GDM1 (cell line): ENCODE measurements around the gene APLF.
"Not testable (repeated sequence)": the region's sequence is repeated elsewhere in the genome, so short reads cannot be mapped to it uniquely, and the experiment has no call there.

Source experiments
- DNase-seq: peaks from one replicate; lab custom pipeline; 2025; lab: John Stamatoyannopoulos, UW

Gene APLF

GRCh38 chr2:68588589-68588988 lies 121.2 kb downstream of the APLF start:
- DNase-seq = no peak

DNA sequence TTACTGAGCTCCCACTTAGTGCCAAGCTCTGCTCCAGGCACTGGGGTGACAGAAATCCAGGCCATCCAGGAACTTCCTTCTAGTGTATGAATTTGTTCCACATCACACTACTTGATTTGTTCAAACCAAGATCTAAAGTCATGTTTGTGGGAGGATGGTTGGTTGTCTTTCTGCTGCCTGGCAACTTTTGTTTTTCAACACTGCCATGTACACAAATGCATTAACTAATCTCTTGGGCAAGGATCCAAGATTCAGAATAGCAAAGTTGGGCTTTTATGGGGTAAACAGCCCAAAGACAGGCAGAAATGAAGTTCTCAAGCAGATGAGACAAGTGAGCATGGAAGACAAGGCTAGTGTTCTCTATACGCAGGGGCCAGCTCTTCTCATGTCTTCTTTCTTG lies 122.6 kb downstream of the APLF start:
- no peak for DNase-seq

DNA sequence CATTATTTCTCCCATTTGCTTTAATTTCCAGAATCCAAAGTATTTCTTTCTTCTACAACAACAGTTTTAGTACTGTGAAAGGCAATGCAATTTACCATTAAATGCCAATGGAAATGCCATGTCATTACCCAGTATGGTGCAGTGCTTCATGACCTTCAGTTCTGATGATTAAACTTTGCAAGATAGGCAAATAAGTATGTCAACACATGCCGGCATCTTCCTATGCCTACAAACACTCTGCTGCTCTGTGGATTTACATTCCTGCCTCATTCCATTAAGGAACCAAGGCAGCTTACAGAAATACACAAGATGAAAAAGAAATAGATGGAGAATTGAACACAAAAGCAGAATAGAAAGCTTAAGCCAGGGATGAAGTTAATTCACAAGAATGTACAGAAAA lies 123.3 kb downstream of the APLF start:
- no peak for DNase-seq

DNA sequence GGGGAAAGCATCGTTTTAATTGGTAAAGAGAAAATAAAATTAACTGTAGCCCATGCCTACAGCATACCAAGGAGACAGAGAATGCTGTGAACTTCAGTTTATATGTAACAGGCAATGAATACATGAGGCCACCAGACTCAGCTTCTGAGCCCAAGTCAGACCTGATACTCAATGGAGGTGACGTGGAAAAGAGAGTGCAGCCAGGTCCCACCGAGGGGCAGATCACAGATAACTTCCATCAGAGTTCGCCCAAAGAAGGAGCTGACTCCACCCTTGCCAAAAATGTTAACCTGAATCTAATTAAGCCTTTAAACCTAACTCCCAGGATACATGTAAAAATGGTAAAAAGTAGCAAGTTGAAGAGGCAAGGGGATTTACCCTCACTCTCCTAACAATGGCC lies 123.8 kb downstream of the APLF start:
- DNase-seq = no peak

- DNase-seq = no peak
These were observed 126.7 kb downstream of the APLF start for GRCh38 chr2:68594041-68594440.

DNA sequence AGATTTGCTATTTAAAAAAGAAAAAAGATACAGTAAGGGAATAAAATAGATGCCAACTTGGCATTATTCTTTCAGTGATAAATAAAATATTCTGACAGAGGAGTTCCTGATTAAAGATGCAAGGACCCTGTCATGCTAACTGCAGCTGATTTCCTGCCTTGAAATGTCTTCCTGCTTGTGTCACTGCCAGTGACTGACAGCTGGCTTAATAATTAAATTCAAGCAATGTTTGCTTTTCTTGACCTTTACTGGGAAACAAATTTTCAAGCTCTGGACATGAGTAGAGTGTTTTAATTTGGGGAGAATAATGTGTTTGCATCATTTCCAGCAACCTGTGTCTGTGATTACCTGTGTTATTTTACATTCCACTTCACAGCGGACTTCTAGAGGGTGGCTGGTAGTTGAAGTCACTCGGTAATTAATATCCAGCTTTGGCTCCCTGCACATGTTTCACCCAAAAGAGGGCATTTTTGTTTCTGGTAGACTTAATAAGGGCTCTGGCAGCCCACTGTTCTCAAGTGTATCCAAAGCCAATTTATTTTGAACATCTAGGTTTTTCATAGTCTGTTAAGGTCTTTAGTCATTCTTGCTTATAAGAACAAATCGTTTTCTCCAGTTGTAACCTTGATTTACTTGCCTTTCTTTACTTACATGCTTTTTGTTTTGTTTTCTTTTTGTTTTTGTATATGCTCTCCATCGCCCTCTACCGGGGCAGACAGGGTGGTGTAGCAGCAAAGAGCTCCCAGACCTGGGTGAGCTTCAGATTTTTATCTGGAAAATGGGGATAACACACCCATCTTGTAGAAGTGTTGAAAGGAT lies 127.5 kb downstream of the APLF start:
- DNase-seq = no peak

DNA sequence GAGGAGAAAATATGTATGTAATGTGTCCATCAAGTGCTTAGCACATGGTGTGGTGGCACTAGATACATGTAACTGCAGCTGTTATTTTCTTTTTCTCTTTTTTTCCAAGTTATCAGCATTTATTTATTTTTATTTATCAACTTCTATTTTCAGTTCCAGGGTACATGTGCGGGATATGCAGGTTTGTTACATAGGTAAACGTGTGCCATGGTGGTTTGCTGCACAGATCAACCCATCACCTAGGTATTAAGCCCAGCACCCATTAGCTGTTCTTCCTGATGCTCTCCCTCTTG lies 128.1 kb downstream of the APLF start:
- DNase-seq = not testable (repeated sequence)

DNA sequence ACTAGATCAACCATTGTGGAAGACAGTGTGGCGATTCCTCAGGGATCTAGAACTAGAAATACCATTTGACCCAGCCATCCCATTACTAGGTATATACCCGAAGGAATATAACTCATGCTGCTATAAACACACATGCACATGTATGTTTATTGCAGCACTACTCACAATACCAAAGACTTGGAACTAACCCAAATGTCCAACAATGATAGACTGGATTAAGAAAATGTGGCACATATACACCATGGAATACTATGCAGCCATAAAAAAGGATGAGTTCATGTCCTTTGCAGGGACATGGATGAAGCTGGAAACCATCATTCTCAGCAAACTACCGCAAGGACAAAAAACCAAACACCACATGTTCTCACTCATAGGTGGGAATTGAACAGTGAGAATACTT lies 133.1 kb downstream of the APLF start:
- DNase-seq = not testable (repeated sequence)

GRCh38 chr2:68603059-68603458 lies 135.7 kb downstream of the APLF start:
- no peak for DNase-seq

GRCh38 chr2:68604077-68604476 lies 136.7 kb downstream of the APLF start:
- DNase-seq = no peak

DNA sequence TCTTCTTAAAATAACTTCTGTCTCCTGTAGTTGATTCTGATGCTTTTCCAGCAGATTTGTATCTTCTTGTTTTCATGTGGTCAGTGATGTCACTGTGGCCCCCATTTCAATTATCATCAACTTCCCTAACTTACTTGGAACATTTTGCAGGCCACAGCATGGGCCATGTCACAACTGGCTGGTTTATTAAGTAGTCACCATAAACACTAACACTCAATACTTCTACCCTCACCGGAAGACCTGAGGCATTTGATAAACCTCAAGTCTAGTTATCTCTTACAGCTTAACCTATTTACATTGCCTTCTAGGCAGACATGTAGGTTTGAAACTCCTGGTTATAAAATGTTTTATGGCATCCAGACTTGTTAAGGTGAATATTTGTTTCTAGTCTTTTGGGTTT lies 138.6 kb downstream of the APLF start:
- no peak for DNase-seq

GRCh38 chr2:68606759-68607158 lies 139.4 kb downstream of the APLF start:
- no peak for DNase-seq

- no peak for DNase-seq
These were observed 140.5 kb downstream of the APLF start for GRCh38 chr2:68607837-68608236.

DNA sequence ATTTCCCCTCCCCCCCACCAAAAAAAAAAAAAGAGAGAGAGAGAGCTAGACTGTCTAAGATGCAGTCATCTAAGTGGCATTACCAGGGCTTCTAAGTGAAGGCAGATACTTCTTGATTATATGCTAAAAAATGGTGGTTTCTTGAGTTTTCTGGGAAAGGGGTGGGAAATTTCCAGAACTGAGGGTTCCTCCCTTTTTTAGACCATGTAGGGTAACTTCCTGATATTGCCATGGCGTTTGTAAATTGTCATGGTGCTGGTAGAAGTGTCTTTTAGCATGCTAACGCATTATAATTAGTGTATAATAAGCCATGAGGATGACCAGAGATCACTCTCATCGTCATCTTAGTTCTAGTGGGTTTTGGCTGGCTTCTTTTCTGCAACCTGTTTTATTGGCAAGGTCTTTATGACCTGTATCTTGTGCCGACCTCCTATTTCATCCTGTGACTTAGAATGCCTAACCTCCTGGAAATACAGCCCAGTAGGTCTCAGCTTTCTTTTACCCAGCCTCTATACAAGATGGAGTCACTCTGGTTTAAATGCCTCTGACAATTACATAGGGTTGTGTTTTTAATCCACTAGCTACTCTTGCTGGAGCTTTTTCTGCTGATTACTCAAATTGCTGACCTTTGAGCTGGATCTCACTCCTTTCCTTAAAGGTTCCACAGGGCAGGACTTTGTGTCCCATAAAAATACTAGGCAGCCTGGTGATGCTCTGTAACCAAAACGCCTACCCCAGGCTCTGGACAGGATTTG lies 145.6 kb downstream of the APLF start:
- no peak for DNase-seq

DNA sequence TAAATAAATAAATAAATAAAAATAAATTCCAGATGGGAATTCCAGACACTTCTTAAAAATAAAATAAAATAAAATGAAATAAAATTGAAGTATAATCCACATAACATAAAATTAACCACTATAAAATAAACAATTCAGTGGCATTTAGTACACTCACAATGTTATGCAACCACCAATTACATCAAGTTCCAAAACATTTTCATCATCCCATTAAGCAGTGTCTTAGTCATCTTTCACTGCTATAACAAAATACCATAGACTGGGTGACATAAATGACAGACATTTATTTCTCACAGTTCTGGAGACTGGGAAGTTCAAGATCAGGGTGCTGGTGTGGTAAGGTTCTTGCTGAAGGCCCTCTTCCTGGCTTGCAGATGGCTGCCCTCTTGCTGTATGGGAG lies 153.4 kb downstream of the APLF start:
- DNase-seq = no peak

DNA sequence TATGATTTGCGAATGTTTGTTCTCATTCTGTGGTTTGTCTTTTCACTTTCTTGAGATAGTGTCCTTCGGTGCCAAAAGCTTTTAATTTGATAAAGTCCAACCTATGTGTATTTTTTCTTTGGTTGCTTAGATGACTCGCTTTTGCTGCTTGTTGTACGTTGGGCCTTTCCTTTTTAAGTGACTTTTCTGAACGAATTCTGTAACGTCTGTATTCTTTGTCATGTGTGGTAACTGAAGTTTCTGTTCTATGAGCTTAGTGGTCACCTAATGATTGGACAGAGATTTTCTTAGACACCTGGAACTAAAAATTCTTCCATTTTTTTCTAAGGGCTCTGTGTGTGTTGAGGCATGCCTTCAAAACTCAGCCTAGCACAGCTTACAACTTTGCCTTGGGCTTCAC lies 156.4 kb downstream of the APLF start:
- DNase-seq = no peak

GRCh38 chr2:68627615-68628014 lies 160.2 kb downstream of the APLF start:
- no peak for DNase-seq
